Karpas-422 (cell line): Measurements from ENCODE around the gene NEDD9. TPM values are rescaled to one million over a fixed set of nuclear protein-coding genes. Genes with fewer than 3 reads are reported as not detected.

Source experiments
- DNase-seq: peaks from one replicate; pipeline ENCODE4 v3.0.0-alpha.2; 2015
- H2AFZ ChIP-seq: fragments of 200-600 bp; sonication (generic); 2 replicates; pipeline ENCODE4 v1.6.1; 2014; ENCODE audit warnings: antibody characterized with exemption, low read length, mixed read lengths
- H3K27ac ChIP-seq: fragments of 200-600 bp; sonication (generic); 2 replicates; pipeline ENCODE4 v1.5.1; 2014; ENCODE audit warnings: mild to moderate bottlenecking, low read length, moderate library complexity
- H3K27me3 ChIP-seq: fragments of 200-600 bp; sonication (generic); 2 replicates; pipeline ENCODE4 v1.6.1; 2014; ENCODE audit warnings: low read length, mixed read lengths
- H3K36me3 ChIP-seq: fragments of 200-600 bp; sonication (generic); 2 replicates; pipeline ENCODE4 v1.6.1; 2014; ENCODE audit warnings: low read length, mixed read lengths; ENCODE audit not compliant: insufficient read depth
- H3K4me1 ChIP-seq: fragments of 200-600 bp; sonication (generic); 2 replicates; pipeline ENCODE4 v1.6.1; 2014; ENCODE audit warnings: mild to moderate bottlenecking, low read length, mixed read lengths
- H3K4me2 ChIP-seq: fragments of 200-600 bp; sonication (generic); 2 replicates; pipeline ENCODE4 v1.6.1; 2014; ENCODE audit warnings: low read length, low read depth, mild to moderate bottlenecking; ENCODE audit not compliant: poor library complexity, severe bottlenecking
- H3K4me3 ChIP-seq: fragments of 200-600 bp; sonication (generic); 2 replicates; pipeline ENCODE4 v1.5.1; 2014; ENCODE audit warnings: mild to moderate bottlenecking, antibody characterized with exemption, low read length, mixed read lengths
- H3K79me2 ChIP-seq: fragments of 200-600 bp; sonication (generic); 2 replicates; pipeline ENCODE4 v1.6.1; 2014; ENCODE audit warnings: mild to moderate bottlenecking, low read length, mixed read lengths
- H3K9ac ChIP-seq: fragments of 200-600 bp; sonication (generic); 2 replicates; pipeline ENCODE4 v1.6.0; 2014; ENCODE audit warnings: low read length
- H3K9me2 ChIP-seq: fragments of 200-600 bp; sonication (generic), shearing (Covaris generic); replicated peaks from 2 replicates; pipeline ENCODE4 v1.6.0; 2014; ENCODE audit warnings: mild to moderate bottlenecking, low read length, moderate library complexity; ENCODE audit not compliant: insufficient read depth
- H3K9me3 ChIP-seq: fragments of 300-700, 200-600 bp; sonication (generic); 2 replicates; pipeline ENCODE4 v1.6.1; 2014; ENCODE audit warnings: low read length, mixed read lengths
- H4K20me1 ChIP-seq: fragments of 200-600 bp; sonication (generic); 2 replicates; pipeline ENCODE4 v1.6.1; 2014; ENCODE audit warnings: mild to moderate bottlenecking, antibody characterized with exemption, low read length, low read depth; ENCODE audit not compliant: insufficient read depth
- total RNA-seq: library from RNA; depleted of rRNA; stranded (reverse); fragments of >200 nt; shearing (Covaris generic); gene quantifications from 2 replicates; pipeline ENCODE4 v1.2.3, GENCODE V29; 2014; ENCODE audit warnings: low replicate concordance

Gene NEDD9
- total RNA-seq, 1 experiment from 2014 or later, result 3.8 TPM

DNA sequence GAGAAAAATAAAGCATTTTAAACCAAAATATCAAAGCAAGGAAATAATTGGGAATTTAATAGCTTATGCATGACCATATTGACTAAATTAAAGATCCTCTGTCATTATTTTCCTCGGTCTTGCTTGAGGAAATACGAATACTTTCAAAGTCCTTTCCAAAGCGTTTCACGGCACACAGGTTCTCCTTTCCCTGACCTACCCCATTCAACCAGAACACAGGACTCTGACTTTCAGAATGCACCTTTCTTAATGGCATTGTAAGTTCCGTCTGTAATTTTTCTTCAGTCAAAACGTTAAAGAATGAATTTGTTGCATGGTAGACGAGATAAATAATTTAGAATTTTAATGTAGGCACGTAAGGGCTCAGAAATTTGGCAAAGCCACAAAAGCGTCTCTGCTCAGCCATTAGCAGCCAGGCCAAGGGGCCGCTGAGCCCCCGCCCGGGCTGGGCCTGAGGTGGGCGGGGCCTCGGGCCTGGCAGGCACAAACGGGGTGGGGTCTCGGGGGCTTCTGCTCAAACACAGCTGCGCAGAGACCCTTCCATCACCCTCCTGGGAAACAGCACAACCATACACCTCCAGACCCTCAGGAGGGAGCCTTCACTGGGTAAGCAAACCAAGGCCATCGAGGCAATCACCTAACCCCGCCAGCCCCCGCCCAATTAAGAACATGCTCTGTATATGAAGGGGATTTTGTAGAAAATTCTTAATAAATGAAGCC is 3.4 kb downstream of the NEDD9 start:
- Histone ChIP-seq H3K9me2 (no peaks in the 10 kb centered on the region), H2AFZ (no peak overlapping the region), H3K4me3 (no peak overlapping the region), H3K9me3 (no peaks in the 10 kb centered on the region), H3K9ac (no peak overlapping the region), H4K20me1 (0 out of 2 replicates have a peak, but pooled peaks cover 5% of the 10 kb centered on the region), H3K27ac (no peak overlapping the region), H3K79me2 (no peaks in the 10 kb centered on the region), H3K4me2 (no peak overlapping the region), H3K4me1 (peaks cover 15% of the 10 kb centered on the region), H3K36me3 (no peaks in the 10 kb centered on the region), H3K27me3 (no peaks in the 10 kb centered on the region)
- no peak for DNase-seq

DNA sequence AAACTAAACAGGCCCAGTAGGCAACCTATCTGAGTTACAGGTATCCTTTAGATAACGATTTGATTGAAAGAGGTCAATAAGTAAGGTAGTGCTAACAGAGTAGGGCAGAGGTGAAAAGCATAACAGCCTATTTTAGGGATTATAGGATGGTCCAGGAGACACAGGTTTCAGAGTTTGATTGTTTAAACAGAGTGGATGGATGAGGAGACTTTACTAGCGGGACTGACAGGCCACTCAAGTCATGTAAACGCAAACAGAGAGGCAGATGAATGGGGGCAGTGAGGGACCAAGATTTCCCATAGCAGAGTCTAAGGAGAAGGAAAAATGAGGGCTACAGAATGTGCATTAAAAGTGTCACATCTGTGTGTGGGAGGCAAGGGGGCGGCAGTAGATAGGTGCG is 4.8 kb downstream of the NEDD9 start:
- 0 out of 2 replicates have a peak, but pooled peaks cover 5% of the 10 kb centered on the region for H4K20me1 ChIP-seq
- no peak overlapping the region for H3K9ac ChIP-seq
- no peak overlapping the region for H3K4me3 ChIP-seq
- no peaks in the 10 kb centered on the region for H3K36me3 ChIP-seq
- no peak for DNase-seq
- H3K27ac ChIP-seq, result no peak overlapping the region
- H2AFZ ChIP-seq, result no peak overlapping the region
- H3K4me2 ChIP-seq, result no peak overlapping the region
- no peaks in the 10 kb centered on the region for H3K79me2 ChIP-seq
- H3K9me3 ChIP-seq, result no peaks in the 10 kb centered on the region
- H3K9me2 ChIP-seq, result no peaks in the 10 kb centered on the region
- peaks cover 7% of the 10 kb centered on the region for H3K4me1 ChIP-seq
- H3K27me3 ChIP-seq, result no peaks in the 10 kb centered on the region

DNA sequence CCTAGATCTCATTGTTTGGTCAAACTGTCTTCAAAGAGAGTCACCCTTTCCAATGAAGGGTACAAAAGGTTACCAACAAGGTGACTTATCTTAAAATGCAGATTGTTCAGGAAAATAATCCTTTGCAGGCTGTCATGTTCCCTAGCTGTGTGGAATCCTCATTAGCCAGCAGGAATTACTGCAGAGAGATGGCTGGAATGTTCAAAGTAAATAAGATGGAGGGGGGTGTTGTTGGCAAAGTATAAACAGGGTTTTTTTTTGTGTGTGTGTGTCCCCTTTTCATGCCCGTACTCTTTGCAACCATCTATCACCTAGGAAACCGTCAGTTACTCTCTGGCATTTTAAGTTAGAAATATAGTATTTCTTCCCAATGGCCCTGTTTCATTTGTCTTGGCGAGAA is 6.5 kb downstream of the NEDD9 start:
- no peaks in the 10 kb centered on the region for H3K9me2 ChIP-seq
- no peak overlapping the region for H3K4me3 ChIP-seq
- H3K9me3 ChIP-seq, result no peaks in the 10 kb centered on the region
- H3K9ac ChIP-seq, result no peak overlapping the region
- H4K20me1 ChIP-seq, result no peaks in the 10 kb centered on the region
- no peaks in the 10 kb centered on the region for H3K27me3 ChIP-seq
- H3K4me2 ChIP-seq, result no peak overlapping the region
- no peaks in the 10 kb centered on the region for H3K36me3 ChIP-seq
- no peak for DNase-seq
- H3K79me2 ChIP-seq, result no peaks in the 10 kb centered on the region
- no peak overlapping the region for H2AFZ ChIP-seq
- H3K27ac ChIP-seq, result no peak overlapping the region
- H3K4me1 ChIP-seq, result no peaks in the 10 kb centered on the region

DNA sequence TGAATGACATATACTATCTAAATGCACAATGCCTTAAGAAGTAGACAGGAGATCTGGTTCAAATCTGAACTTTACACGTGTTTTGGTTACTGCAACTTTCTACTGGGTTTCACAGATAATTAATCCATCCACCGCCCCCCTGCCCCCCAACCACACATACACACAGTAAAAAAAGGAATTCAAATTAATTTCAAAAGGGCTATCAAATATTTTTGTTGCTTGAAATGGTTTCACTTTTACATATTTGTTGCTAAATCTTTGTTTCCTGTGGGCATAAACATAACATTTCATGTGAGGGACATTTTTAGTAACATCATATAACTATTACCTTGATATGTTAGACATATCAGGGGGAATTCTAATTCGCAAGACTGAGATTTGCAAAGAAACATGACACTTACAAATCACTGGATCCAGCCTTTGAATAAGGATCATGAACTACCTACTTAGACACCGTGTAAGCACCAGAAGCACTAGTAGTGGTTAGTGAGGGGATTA is 7.5 kb downstream of the NEDD9 start:
- DNase-seq, result no peak
- Histone ChIP-seq H3K27ac (no peak overlapping the region), H3K79me2 (no peaks in the 10 kb centered on the region), H3K9me2 (no peaks in the 10 kb centered on the region), H3K36me3 (no peaks in the 10 kb centered on the region), H3K9me3 (no peaks in the 10 kb centered on the region), H4K20me1 (no peaks in the 10 kb centered on the region), H2AFZ (no peak overlapping the region), H3K4me1 (no peaks in the 10 kb centered on the region), H3K27me3 (no peaks in the 10 kb centered on the region), H3K9ac (no peak overlapping the region), H3K4me2 (no peak overlapping the region), H3K4me3 (no peak overlapping the region)

DNA sequence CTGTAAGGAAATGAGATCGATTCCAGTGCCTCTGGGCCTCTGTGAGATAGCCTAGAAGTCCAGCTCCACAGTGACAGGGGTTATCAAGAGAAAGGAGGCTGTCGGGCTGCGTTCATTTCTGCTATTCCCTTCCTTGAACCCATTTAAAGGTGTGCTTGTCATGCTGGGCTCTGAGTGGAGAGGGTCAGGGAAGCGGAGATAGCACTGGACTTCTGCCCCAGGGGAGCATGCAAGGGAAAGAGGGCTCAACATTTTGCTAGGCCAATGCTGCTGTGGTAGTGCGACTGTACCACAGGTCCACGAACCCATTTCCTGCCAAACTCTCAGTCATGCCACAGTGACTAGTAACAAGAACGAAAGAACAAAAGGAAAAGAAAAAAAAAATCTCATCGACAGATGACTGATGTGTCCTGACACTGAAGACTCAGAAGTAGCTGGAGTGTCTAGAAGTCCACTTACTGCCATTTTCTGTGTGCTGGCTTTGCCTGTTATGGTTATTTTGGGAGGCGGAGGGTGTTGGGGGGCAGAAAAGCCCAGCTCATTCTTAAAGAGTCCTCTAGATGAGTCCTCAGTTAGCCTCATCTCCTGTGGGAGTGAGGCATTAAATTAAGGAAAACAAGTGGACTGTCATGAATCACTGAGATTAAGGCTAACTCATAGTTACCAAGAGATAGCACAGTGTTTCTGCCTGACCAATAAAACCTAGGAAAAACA is 8.1 kb downstream of the NEDD9 start:
- Histone ChIP-seq H3K9me2 (no peaks in the 10 kb centered on the region), H3K27me3 (no peaks in the 10 kb centered on the region), H4K20me1 (no peaks in the 10 kb centered on the region), H3K36me3 (no peaks in the 10 kb centered on the region), H3K9me3 (no peaks in the 10 kb centered on the region), H3K4me1 (no peaks in the 10 kb centered on the region), H3K27ac (no peak overlapping the region), H3K4me2 (no peak overlapping the region), H3K4me3 (no peak overlapping the region), H3K79me2 (no peaks in the 10 kb centered on the region), H3K9ac (no peak overlapping the region), H2AFZ (no peak overlapping the region)
- no peak for DNase-seq

DNA sequence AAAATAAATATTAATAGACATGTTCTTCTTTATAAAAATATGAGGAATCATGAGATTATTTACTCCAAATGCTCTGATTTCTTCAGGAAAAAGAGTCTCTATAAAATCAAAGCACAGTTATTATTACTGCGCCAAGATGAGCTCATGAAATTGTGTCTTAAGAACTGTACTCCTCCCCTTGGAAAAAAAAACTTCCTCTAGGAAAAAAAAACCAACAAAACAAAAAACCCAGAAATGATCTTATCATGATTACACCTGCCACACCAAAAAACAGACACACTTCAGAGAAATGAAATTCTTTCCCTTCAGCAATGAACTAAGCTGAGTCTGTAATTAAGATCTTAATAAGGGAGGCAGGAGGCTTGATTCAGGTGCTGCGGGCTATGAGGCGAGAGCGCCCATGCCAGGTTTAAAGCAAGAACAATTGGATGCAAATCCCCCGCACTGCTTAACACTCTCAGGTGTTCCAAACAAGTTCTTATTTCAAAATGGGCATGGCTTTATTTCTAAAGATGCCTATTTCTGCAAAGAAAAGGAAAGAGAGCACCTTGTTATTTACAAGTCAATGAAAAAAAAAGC is 9.1 kb downstream of the NEDD9 start:
- Histone ChIP-seq H3K4me1 (no peaks in the 10 kb centered on the region), H4K20me1 (no peaks in the 10 kb centered on the region), H3K4me2 (no peak overlapping the region), H3K79me2 (no peaks in the 10 kb centered on the region), H3K36me3 (no peaks in the 10 kb centered on the region), H3K9me2 (no peaks in the 10 kb centered on the region), H3K9me3 (no peaks in the 10 kb centered on the region), H3K27ac (no peak overlapping the region), H2AFZ (no peak overlapping the region), H3K9ac (no peak overlapping the region), H3K27me3 (no peaks in the 10 kb centered on the region), H3K4me3 (no peak overlapping the region)
- no peak for DNase-seq

DNA sequence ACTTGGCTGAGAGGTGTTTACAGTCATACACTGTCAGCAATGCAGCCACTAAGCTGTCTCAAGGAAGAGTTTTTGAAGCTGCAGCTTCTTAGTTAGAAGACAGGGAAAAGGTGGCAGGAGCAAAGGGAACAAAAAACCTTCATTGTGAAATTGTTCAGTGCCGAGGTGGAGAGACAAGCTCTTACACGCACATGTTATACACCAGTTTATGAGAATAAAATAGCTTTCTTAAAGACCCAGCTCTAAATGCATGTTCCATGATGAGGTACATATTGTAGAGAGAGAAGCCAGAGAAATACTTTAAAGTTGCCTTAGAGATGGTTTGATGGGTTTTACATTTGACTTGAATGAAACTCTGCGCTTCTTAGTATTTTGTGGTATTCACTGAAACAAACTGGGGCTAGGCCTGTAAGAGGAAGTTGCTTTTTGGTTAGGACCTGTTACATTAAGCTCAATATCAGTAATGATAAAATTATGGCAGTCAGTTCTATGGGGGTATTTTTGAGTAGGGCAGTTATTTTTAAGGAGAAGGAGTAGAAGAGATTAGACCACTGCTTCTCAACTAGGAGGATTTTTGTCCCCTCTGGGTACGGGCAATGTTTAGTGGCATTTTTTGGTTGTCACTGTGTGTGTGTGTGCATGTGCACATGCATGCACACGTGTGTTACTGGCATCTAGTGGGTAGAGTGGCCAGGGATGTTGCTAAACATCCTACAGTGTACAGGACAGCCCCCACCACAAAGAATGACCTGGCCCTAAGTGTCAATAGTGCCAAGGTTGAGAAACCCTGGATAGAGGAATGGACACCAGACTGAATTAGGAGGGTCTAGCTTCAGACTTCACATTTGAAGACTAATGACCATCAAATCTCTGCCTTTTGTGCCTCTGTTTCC is 9.8 kb downstream of the NEDD9 start:
- H3K9ac ChIP-seq, result no peak overlapping the region
- H3K4me3 ChIP-seq, result no peak overlapping the region
- H3K9me3 ChIP-seq, result no peaks in the 10 kb centered on the region
- H3K4me1 ChIP-seq, result no peaks in the 10 kb centered on the region
- no peaks in the 10 kb centered on the region for H4K20me1 ChIP-seq
- no peaks in the 10 kb centered on the region for H3K36me3 ChIP-seq
- DNase-seq, result no peak
- H3K27ac ChIP-seq, result no peak overlapping the region
- no peaks in the 10 kb centered on the region for H3K27me3 ChIP-seq
- no peak overlapping the region for H2AFZ ChIP-seq
- no peaks in the 10 kb centered on the region for H3K9me2 ChIP-seq
- no peaks in the 10 kb centered on the region for H3K79me2 ChIP-seq
- H3K4me2 ChIP-seq, result no peak overlapping the region
